Measurements from ENCODE around the gene ABHD8. TPM values are rescaled to one million over a fixed set of nuclear protein-coding genes. Genes with fewer than 3 reads are reported as not detected.

The ABHD8 gene
- polyA plus RNA-seq, 3 donors = 11.3 to 14.9 (median 12.5) TPM

- no peak for TF ChIP-seq CTCF (IDR thresholded peaks at IDR 0.05)
- WGBS (ENCODE audit: insufficient coverage) = no CpG with 5 or more reads among the region's 5 CpGs
- H3K27me3 Mint-ChIP-seq (ENCODE audit: low read depth in 3 of 3) = peaks cover 0 to 5% (median 2%) of the 10 kb centered on the region in 3 donors
- Histone ChIP-seq H3K9ac (ENCODE audit: insufficient read depth, low read length, poor library complexity, severe bottlenecking) (no peak within 1 kb of the TSS), H2AFZ (ENCODE audit: insufficient read depth, low read depth, low read length, poor library complexity, severe bottlenecking) (peak within 1 kb of the TSS; percentile 29), H4K20me1 (ENCODE audit: insufficient read depth, low read length) (no peaks in the 10 kb centered on the region), H3K4me3 (replicated peaks in 1 of 3; ENCODE audit: low read depth in 2 of 3, low read length in 3 of 3) (no peak within 1 kb of the TSS), H3K4me1 (ENCODE audit: control insufficient read depth in 1 of 2, insufficient read depth in 2 of 2, low read length in 2 of 2) (peaks cover 16 to 17% of the 10 kb centered on the region in 2 donors), H3K79me2 (ENCODE audit: insufficient read depth, low read length) (peaks cover 17% of the 10 kb centered on the region), H3K27me3 (ENCODE audit: control insufficient read depth in 2 of 2, insufficient read depth in 2 of 2, low read length in 2 of 2) (no peaks in the 10 kb centered on the region), H3K36me3 (replicated peaks in 1 of 2; ENCODE audit: control insufficient read depth in 1 of 2, insufficient read depth in 2 of 2, low read length in 2 of 2) (peaks cover 0 to 4% of the 10 kb centered on the region in 2 donors), H3K27ac (ENCODE audit: low read depth in 1 of 2, low read length in 2 of 2) (no peak within 1 kb of the TSS), H3K4me2 (replicated peaks; ENCODE audit: extremely low read depth, low read length, poor library complexity, severe bottlenecking) (no peak within 1 kb of the TSS), H3K9me3 (replicated peaks in 1 of 2; ENCODE audit: control insufficient read depth in 1 of 2, insufficient read depth in 1 of 2, low read length in 2 of 2) (no peaks in the 10 kb centered on the region)
- H3K9me3 Mint-ChIP-seq = peaks cover 0 to 3% (median 0%) of the 10 kb centered on the region in 7 donors
- peak within 1 kb of the TSS in 3 of 7 donors; percentile 25 to 62 (median 46) for H3K27ac Mint-ChIP-seq
- H3K36me3 Mint-ChIP-seq = peaks cover 0 to 11% of the 10 kb centered on the region in 2 donors
- peaks cover 26% of the 10 kb centered on the region for H3K4me1 Mint-ChIP-seq
- no peak within 1 kb of the TSS for H3K4me3 Mint-ChIP-seq
- DNase-seq = no peak
- intact Hi-C loops (cut with micrococcal nuclease) = loop anchor here in 1 of 2 donors (10.0 kb wide), 1 partner anchor 590 kb away; the partner anchor contains the start of gene RPL18A
Measured at GRCh38 chr19:17264641-17264979, 38.6 kb downstream of the ABHD8 start, which contains the start of gene USHBP1. Gene USHBP1 (minus strand): TSS chr19:17264745. CDS start chr19:17264299, 446 bp downstream.

DNA sequence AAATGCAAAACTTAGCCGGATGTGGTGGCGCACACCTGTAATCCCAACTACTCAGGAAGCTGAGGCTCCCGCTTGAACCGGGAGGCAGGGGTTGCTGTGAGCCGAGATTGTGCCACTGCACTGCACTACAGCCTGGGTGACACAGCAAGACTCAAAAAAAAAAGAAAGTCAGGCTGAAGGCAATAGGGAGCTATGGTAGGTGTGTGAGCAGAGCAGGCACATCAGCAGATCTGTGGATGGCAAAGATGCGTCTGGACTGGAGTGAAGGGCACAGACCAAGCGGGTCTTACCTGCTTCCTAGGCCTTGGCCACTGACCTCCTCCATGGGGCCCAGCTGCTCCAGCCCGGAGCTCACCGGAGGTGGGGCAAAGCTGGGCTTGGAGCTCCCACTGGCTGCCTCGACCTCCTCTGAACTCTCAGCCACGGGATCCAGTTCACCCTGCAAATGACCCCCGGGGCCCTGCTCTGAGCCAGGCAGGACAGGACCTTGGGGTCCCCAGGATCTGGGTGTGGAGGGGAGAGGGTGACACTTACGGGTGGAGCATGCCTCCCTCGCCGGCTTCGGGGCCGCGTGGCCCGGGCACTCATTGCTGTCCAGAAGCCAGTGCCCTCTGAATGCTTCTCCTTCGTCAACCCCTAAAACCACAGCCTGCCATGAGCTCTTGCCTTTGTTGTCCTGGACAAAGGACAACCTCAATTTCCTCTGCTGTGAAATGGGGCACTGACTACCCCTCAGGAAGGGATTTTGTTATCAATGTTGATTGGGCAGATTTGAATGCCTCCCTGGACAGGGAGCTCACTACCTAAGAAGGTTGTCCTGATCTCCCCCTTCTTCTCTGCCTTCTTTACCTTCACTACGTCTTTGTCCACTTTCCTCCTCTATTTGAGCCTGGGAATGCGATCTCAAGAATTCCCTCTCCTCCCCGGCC lies 39.2 kb downstream of the ABHD8 start:
- 94% methylated on average over 17 of the region's 23 CpGs for WGBS (ENCODE audit: insufficient coverage)
- H3K79me2 ChIP-seq (ENCODE audit: insufficient read depth, low read length) = peaks cover 15% of the 10 kb centered on the region
- TF ChIP-seq CTCF (IDR thresholded peaks at IDR 0.05) = no peak
- H3K9me3 ChIP-seq (replicated peaks in 1 of 2; ENCODE audit: control insufficient read depth in 1 of 2, insufficient read depth in 1 of 2, low read length in 2 of 2) = no peaks in the 10 kb centered on the region
- Mint-ChIP-seq H3K27ac (peak overlapping the region in 1 of 7 donors; percentile 46), H3K9me3 (peaks cover 0 to 3% (median 0%) of the 10 kb centered on the region in 7 donors), H3K36me3 (peaks cover 0 to 4% of the 10 kb centered on the region in 2 donors), H3K4me3 (no peak overlapping the region), H3K27me3 (ENCODE audit: low read depth in 3 of 3) (peaks cover 2 to 5% (median 3%) of the 10 kb centered on the region in 3 donors), H3K4me1 (peaks cover 26% of the 10 kb centered on the region)
- no peak overlapping the region for H3K27ac ChIP-seq (ENCODE audit: low read depth in 1 of 2, low read length in 2 of 2)
- H3K27me3 ChIP-seq (ENCODE audit: control insufficient read depth in 2 of 2, insufficient read depth in 2 of 2, low read length in 2 of 2) = no peaks in the 10 kb centered on the region
- H3K36me3 ChIP-seq (replicated peaks in 1 of 2; ENCODE audit: control insufficient read depth in 1 of 2, insufficient read depth in 2 of 2, low read length in 2 of 2) = peaks cover 0 to 2% of the 10 kb centered on the region in 2 donors
- peak overlapping the region; percentile 29 for H2AFZ ChIP-seq (ENCODE audit: insufficient read depth, low read depth, low read length, poor library complexity, severe bottlenecking)
- no peak for DNase-seq
- H3K4me1 ChIP-seq (ENCODE audit: control insufficient read depth in 1 of 2, insufficient read depth in 2 of 2, low read length in 2 of 2) = peaks cover 16 to 17% of the 10 kb centered on the region in 2 donors
- no peak overlapping the region for H3K4me3 ChIP-seq (replicated peaks in 1 of 3; ENCODE audit: low read depth in 2 of 3, low read length in 3 of 3)
- intact Hi-C loops (cut with micrococcal nuclease) = loop anchor here in 1 of 2 donors (10.0 kb wide), 1 partner anchor 591 kb away; the partner anchor contains the start of gene RPL18A
- H3K4me2 ChIP-seq (replicated peaks; ENCODE audit: extremely low read depth, low read length, poor library complexity, severe bottlenecking) = no peak overlapping the region
- H3K9ac ChIP-seq (ENCODE audit: insufficient read depth, low read length, poor library complexity, severe bottlenecking) = no peak overlapping the region
- no peaks in the 10 kb centered on the region for H4K20me1 ChIP-seq (ENCODE audit: insufficient read depth, low read length)
